GM19240 (cell line): ENCODE results near the gene ITK.

ENCODE experiments used
- DNase-seq: peaks from one replicate; pipeline ENCODE4 v3.0.0; 2011; ENCODE audit warnings: low spot score; ENCODE audit not compliant: insufficient read length

The ITK gene

GRCh38 chr5:157279605-157280239 is 99.1 kb downstream of the ITK start:
- no peak for DNase-seq

- DNase-seq, result no peak
Observed at GRCh38 chr5:157280927-157281326, 100.3 kb downstream of the ITK start.

- DNase-seq, result no peak
Observed at GRCh38 chr5:157282150-157282549, 101.5 kb downstream of the ITK start.

GRCh38 chr5:157283434-157283833 is 102.8 kb downstream of the ITK start:
- DNase-seq, result no peak

- no peak for DNase-seq
Observed at GRCh38 chr5:157284458-157285212, 104.0 kb downstream of the ITK start.

GRCh38 chr5:157285310-157286035 is 104.8 kb downstream of the ITK start:
- no peak for DNase-seq

- no peak for DNase-seq
Observed at GRCh38 chr5:157286761-157287211, 106.1 kb downstream of the ITK start.

GRCh38 chr5:157288405-157289163 is 107.9 kb downstream of the ITK start:
- no peak for DNase-seq

GRCh38 chr5:157289164-157289819 is 108.7 kb downstream of the ITK start:
- no peak for DNase-seq

- no peak for DNase-seq
Observed at GRCh38 chr5:157290156-157290980, 109.7 kb downstream of the ITK start.

GRCh38 chr5:157290981-157291711 is 110.5 kb downstream of the ITK start:
- DNase-seq, result no peak

- DNase-seq, result no peak
Observed at GRCh38 chr5:157292599-157292998, 112.0 kb downstream of the ITK start.

- DNase-seq, result no peak
Observed at GRCh38 chr5:157294407-157295091, 113.9 kb downstream of the ITK start.

GRCh38 chr5:157295247-157295646 is 114.6 kb downstream of the ITK start:
- no peak for DNase-seq

- no peak for DNase-seq
Observed at GRCh38 chr5:157300564-157300963, 119.9 kb downstream of the ITK start.

- DNase-seq, result no peak
Observed at GRCh38 chr5:157301066-157301465, 120.4 kb downstream of the ITK start.

- no peak for DNase-seq
Observed at GRCh38 chr5:157303023-157303422, 122.4 kb downstream of the ITK start.

GRCh38 chr5:157303667-157304327 is 123.2 kb downstream of the ITK start:
- no peak for DNase-seq
